GM18502 (cell line): ENCODE data around the gene LCT.
"Not testable (repeated sequence)": the region's sequence is repeated elsewhere in the genome, so short reads cannot be mapped to it uniquely, and the experiment has no call there.

Experiments
- ATAC-seq: cut with Tn5 transposase; IDR thresholded peaks from one replicate; pipeline ENCODE4 v1.9.1; 2021; ENCODE audit warnings: mild to moderate bottlenecking; ENCODE audit not compliant: unreplicated experiment, poor library complexity

Gene LCT

DNA sequence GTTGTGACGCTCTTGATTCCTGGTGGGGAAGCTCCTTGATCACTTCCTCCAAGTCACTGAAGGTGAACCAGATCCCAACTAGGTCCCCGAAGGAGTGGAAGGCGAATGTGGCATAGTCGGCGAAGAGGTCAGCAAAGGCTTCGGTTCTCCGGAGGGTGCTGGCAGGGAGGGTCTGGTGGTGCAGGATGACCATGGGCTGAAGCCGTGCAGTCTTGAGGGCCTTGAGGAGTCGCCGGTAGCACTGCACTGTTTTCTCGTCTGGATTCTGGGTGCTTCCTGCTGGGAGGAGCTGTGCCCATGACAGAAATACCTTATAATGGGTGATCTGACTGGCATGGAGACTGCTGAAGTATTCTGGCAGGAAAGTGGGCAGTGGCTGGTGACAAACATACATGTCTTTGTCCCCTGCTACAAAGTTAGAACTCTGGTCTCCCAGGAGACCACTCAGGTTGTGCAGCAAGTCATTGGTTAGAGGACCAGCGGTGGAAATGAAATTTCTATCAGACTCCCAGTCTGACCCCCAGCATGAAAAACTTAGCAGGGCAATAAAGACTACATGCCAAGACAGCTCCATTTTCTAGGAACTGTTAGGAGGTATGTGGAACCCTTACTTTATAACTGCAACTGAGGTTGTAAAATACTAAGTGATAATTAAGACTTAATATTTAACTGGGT lies at the start of gene LCT:
Gene LCT, minus strand, starts transcription at position 589 of the 675 bp plus-strand sequence. Its CDS starts 15 bp downstream, at position 574.
- ATAC-seq: no peak

DNA sequence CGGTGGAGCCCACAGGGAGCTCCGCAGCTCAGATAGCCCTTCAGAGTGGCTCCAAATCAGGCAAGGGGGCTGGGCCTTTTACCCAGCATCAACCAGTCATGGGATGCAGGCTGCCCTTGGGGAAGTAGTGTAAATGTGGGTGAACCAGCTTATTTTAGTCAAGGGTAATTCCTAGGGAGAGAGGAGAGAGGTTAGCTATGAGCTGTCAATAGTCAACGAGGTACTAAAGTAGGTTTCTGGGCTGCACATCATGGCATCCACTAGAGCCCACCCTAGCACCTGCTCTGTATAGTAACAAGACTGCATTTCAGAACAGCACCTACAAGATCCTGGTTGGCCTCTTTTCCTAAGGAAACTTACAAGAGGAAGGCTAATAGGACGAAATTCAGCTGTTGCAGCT lies 48.7 kb upstream of the LCT start:
- ATAC-seq: no peak

DNA sequence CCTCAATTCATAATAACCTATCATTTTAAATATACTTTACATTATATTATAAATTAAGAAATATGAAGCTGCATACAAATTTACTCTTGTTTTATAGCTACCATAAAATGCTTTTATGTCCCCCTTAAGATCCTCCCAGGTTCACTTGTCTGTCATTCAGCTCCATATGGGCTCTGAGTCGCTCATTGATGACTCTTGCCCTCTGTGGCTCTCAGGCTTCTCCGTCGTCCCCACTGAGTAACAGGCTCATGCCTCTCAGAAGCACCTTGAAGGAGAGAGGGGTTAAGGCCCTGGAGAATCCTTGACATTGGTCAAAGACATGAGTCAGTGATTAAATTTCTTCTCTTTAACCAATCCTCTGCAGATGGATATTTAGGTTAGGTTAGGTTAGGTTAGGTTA lies 45.4 kb upstream of the LCT start:
- ATAC-seq: no peak

DNA sequence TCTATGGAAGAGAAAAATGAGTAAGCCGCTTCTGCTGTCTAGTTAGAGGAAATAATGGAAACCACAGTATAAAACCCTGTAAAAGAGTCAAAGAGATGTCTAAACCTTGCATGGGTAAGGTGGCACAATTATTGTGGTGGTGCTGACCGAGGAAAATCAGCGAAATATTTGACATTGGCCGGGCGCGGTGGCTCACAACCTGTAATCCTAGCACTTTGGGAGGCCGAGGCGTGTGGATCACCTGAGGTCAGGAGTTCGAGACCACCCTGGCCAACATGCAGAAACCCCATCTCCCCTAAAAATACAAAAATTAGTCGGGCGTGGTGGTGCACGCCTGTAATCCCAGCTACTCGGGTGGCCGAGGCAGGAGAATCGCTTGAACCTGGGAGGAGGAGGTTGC lies 39.8 kb upstream of the LCT start:
- ATAC-seq: not testable (repeated sequence)

DNA sequence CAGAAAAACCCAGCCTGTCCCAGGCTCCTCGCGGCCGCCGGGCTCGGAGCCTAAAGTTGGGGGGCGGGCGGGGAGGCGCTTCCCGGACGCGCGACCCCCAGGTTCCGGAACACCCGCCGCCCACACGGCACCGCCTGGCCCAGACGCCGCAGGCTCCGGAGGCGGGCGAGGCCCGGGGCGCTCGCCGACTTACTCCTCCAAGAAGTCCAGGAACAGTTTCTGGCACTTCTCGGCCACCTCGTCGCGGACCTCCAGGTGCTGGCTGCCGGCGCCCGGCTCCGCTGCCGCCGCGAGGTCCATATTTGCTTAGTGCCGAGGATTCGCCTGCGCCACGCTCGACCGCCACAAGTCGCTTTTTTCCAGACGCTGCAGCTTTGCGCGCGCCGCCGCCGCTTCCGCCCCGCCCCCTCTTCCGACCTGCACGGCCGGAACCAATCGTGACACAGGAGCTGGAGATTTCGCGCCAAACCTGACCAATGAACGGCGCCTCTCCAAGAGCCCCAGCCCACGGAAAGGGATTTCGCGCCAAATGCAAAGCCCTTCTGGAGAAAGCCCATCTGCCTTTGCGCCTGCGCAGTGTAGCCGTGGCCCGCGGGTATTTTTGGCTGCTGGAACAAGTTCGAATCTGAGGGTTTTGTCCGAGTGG lies 39.2 kb upstream of the LCT start, which contains the start of gene MCM6:
Gene MCM6, minus strand, starts transcription at position 378 of the 646 bp plus-strand sequence. Its CDS starts 78 bp downstream, at position 300.
- peak; percentile 88 for ATAC-seq

DNA sequence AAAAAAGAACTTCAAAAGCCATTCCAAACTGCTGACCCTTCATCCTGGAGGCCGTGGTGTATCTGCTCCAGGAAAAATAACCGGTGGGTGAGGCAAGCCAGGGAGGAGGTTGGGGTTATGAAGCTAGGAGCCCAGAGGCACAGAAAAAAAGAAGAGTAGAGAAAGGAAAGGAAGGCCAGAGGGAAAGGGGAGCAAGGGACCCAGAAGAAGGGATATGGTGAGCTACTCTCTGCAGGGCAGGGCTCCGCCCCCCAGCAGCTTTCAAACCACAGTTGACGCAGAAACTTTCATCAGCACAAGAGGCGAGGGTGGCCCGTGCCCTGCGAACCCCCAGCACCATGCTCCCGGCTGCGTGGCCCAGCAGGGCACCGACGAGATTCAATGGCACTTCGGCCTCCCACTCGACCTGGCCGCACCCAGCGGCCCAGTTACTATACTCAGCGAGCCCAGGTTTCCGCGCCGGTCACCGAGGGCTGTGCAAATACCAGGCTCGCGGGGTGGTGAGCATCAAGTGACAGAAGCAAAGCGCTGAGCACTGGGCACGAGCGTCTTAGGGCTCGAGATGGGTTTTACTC lies 38.6 kb upstream of the LCT start:
- ATAC-seq: peak; percentile 73

DNA sequence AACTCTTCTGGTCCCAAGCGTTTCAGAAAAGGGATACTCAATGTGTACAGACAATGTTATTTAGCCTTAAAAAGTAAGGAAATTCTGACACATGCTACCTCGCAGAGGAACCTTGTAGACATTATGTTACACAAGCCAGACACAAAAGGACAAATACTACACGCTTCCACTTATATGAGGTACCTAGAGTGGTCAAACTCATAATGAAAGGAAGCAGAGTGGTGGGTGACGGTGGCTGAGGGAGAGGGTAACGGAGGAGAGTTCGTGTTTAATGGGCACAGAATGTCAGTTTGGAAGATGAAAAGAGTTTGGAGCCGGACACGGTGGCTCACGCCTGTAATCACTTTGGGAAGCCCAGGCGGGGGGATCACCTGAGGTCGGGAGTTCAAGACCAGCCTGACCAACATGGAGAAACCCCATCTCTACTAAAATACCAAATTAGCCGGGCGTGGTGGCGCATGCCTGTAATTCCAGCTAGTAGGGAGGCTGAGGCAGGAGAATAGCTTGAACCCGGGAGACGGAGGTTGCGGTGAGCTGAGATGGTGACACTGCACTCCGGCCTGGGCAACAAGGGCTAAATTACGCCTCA lies 37.9 kb upstream of the LCT start:
- ATAC-seq: no peak

DNA sequence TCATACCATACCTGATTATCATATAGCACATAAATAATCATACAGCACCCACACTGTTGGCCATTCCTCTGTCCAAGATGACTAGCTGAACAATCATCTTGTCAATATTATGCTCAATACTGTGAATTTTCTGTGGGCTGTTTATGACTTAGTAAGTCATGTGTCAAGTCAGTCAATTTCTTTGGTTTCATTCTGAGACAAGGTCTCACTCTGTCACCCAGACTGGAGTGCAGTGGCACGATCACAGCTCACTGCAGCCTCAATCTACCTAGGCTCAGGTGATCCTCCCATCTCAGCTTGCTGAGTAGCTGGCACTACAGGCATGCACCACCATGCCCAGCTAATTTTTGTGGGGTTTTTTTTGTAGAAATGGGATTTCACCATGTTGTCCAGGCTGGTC lies 33.6 kb upstream of the LCT start:
- no peak for ATAC-seq

DNA sequence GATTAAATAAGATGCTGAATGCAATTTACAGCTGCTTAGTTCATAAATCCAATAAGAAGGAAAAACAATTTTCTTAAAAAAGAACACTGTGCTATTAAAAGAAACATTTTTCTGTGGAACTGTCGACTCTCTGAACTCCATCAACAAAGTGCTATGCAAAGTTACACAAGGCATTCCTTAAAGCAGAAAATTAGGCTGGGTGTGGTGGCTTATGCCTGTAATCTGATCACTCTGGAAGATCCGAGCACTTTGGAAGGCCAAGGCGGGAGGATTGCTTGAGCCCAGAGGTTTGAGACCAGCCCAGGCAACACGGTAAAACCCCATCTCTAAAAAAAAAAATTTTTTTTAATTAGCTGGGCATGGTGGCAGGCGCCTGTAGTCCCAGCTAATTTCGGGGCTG lies 26.2 kb upstream of the LCT start:
- ATAC-seq: no peak

DNA sequence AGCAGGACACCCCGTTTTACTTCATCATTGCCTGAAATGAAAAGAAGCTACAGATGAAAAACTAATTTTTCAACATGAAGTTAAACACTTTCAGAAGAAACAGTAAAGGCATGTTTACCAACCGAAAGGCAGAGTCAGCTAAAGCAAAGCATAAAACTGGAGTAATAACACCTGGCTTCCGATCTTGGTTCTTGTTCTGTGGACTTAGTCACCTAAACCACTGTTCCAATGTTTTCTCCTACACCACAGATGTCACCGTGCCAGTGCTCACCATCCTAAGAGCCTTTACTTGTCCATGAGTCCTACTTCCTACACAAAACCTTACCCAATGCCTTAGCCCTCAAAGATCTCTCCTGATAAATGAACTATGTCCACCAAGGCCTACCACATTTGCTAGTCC lies 25.7 kb upstream of the LCT start:
- no peak for ATAC-seq

DNA sequence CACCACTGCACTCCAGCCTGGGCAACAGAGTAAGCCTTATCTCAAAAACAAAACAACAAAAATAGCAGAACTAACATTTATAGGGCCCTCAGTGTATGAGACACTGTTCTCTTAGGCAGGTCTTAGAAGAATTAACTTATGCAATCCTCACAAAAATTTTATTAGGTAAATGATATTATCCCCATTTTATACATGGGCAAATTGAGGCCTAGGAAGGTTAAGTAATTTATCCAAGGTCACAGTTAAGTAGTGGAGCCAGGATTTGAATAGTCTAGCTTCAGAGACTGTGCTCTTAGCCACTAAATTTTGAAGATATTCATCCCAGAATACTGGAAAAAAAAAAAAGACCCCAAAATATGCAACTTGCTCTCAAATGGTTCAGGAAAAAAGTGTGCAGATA lies 16.4 kb upstream of the LCT start:
- no peak for ATAC-seq

DNA sequence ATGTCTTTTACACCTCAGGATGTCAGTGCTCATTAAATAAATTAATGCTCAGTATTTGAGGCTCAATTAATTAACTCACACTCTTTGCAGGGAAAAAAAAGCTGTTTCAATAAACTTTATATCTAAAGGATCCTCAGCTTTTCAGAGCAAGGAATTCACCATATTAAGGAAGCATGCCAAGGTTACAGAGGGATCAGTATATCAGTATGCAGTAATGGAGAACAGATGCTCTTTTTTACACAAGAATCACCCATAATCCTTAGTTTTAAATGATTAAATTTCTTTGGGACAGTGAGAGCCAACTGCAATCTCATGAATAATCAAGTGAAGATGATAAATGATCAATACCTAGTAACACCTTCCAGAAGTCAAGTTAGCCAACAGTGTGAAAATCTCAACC lies 14.9 kb upstream of the LCT start:
- ATAC-seq: no peak

DNA sequence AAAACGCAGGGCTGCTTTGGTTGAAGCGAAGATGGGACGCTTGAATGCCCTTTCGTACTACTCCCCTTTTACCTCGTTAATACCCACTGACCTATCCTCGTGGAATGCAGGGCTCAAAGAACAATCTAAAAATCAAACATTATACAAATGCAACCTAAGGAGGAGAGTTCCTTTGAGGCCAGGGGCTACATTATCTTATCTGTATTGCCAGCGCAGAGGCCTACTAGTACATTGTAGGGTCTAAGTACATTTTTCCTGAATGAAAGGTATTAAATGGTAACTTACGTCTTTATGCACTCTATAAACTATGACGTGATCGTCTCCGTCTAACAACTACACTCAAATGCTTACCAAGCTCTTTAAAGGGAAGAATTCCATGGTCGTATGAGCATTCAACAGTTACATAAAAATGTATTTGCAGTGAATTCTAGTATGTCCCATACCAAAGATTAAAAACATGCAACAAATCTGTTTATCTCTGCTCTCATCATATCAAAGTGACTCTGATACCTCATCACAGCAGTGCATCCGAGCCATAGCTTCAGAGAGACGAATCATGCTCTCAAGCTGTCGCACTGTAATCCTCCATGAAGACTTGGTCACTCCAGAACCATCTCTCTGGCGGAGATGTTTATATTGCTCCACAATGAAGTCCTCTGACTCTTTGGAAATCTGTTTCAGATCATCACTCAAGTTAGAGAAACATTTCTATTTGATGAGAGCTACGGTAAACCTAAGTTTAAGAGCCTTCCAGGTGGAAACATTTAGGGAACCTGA lies 14.1 kb upstream of the LCT start:
- ATAC-seq: no peak

DNA sequence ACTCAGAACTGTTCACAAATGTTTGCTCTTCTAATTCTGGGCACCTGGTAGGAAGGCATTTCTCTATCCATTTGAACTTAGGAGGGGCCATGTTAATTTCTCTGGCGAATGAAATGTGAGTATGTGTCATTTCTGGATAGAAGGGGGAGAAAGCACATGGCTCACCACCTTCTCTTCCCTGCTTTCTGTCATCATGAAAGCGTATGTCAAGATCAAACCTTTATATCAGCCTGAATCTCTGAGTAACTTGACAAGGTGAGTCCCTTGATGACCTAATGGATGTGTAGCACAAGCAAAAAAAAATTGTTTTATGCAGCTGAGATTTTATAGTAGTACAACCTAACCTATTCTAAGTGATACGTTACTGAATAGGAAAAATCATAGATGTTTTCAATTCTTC lies 12.1 kb upstream of the LCT start:
- ATAC-seq: no peak

DNA sequence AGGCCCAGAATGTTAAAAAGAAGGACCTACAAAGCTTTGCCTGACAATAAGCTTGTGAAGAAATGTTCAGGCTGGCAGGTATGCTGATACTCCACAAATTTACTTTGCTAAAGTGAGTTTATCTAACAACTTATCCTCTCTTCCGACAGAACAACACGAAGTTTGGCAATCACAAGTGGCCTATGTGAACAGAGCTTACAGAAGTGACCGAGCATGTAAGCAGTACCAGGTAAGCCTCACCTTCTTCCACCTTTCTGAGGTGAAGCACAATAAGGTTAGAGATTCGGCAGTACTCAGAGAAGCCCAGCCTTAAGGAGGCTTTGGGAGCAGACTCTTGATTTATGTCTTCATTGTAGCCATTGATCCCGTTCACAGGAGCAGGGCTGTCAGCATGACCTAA lies 9.0 kb upstream of the LCT start:
- ATAC-seq: no peak

DNA sequence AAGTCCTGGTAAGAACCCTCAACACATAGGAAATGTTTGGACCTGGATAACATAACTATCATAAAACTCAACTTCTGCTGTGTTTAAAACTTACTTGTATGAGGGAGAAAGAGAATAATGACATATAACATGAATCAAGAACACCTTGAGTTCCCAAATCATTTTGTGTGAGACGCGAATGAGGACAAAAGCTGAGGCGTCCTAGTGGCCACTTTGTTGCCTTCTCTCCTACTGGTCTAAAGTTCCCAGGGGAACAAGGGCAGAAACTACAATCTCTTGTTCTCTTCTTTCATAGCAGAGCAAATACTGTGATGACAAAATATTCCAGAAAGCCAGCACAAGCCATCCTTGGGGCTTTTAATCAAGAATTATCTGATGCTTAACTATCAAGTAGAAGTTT lies 8.3 kb upstream of the LCT start:
- no peak for ATAC-seq

DNA sequence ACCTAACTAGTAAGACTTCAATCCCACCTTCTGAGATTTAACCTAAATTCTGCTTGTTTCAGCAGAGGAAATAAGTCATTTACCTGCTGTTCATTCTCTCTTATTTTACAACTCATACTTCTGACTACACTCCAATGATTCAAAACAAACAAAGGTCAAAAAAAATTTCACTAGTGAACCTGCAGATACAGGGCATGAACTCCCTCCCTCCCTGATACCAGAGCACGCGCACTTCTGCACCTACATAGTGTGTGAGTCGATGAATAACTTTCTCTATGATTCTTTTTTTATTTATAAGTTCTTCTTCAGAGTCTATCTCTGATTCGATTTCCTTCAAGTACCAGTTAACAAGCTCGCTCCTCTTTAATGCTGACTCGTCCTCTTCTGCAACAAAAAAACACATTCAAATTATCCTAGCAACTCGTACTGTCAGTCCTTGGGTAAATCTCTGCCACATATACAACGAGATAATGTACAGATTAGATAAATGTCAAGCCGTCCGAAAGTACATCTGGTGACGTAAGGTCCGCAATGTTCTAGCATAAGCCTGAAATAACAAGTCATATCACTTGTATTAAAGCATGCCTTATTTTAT lies 7.4 kb upstream of the LCT start:
- ATAC-seq: no peak

DNA sequence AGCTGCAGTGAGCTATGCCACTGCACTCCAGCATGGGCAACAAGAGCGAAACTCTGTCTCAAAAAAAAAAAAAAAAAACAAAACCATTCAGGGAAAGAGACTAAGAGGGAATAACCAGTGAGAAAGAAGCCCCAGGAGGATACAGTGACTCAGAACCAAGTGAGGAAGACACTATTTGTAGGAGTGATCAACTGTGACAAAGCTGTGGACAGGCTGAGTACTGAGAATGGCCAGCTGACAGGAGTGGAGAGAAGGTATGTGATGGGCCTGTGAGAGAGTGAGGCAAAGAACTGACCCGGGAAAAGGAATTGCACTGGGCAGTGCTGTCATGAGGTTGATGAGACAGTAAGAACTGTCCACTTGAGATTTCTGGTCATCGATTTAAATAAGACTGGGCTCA lies 6.7 kb upstream of the LCT start:
- no peak for ATAC-seq

DNA sequence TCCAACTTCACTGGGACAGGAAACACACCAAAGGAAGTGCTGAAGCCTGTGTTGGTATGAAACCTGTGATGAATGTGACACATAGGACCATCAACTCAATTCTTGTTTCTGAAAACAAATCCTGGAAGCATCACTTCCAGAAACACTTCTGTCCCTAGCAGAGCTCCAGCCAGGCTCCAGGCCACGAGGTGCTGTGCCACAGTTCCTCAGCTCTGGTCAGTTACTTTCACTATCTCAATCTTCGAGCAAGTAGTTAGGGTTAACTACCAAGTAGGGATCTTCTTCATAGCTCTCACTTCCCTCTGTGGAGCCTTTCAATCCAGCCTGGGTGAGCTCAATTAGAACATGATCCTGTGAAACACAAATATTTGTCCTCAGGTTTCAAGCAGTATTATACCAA lies 3.6 kb upstream of the LCT start:
- no peak for ATAC-seq

DNA sequence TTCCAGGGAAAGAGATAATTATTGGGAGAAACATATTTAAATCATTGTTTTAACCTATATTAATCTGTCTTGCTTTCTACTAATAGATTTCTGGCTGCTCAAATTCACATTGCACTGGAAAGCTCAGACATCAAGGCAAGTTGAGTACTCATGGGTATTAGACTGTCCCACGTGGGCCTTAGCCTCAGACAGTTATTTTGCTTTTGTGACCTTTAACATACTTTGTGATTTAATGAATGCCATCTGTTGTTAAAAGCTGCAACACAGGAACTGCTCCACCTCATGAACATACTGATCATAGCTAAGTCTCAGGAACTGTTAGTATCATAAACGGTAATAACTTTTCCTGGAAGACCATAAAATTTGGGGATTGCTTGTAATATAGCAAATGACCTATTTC lies 2.7 kb upstream of the LCT start:
- ATAC-seq: no peak
